ENCODE data around the gene NLRC5. TPM values are rescaled to one million over a fixed set of nuclear protein-coding genes. Genes with fewer than 3 reads are reported as not detected.

NLRC5 gene
- total RNA-seq, 1 donor from 2014 or later = 114 TPM

GRCh38 chr16:57125969-57126368, 136.6 kb downstream of the NLRC5 start:
- DNase-seq (ENCODE audit: extremely low spot score in 2 of 2) = no peak
- no peak overlapping the region for H3K4me3 ChIP-seq
- no peak overlapping the region for H3K27ac ChIP-seq
- H3K27me3 ChIP-seq = no peaks in the 10 kb centered on the region
- intact Hi-C loops (cut with DNase I) = no loop called here
- no peak for TF ChIP-seq POLR2AphosphoS5 (IDR thresholded peaks at IDR 0.05; ENCODE audit: insufficient read depth in 1 of 2, low read depth in 1 of 2)
- no peak for TF ChIP-seq POLR2A (IDR thresholded peaks at IDR 0.05)
- TF ChIP-seq CTCF (IDR thresholded peaks at IDR 0.05) = no peak
- H3K4me1 ChIP-seq = no peaks in the 10 kb centered on the region
- H3K9me3 ChIP-seq = no peaks in the 10 kb centered on the region
- peaks cover 0 to 16% of the 10 kb centered on the region in 2 donors for H3K36me3 ChIP-seq

- no peak for DNase-seq (ENCODE audit: extremely low spot score in 2 of 2)
- no peak for TF ChIP-seq CTCF (IDR thresholded peaks at IDR 0.05)
- TF ChIP-seq POLR2AphosphoS5 (IDR thresholded peaks at IDR 0.05; ENCODE audit: insufficient read depth in 1 of 2, low read depth in 1 of 2) = no peak
- TF ChIP-seq POLR2A (IDR thresholded peaks at IDR 0.05) = no peak
- Histone ChIP-seq H3K27ac (no peak overlapping the region), H3K27me3 (no peaks in the 10 kb centered on the region), H3K36me3 (peaks cover 0 to 13% of the 10 kb centered on the region in 2 donors), H3K4me3 (no peak overlapping the region), H3K4me1 (no peaks in the 10 kb centered on the region), H3K9me3 (no peaks in the 10 kb centered on the region)
- intact Hi-C loops (cut with DNase I) = no loop called here
Measured at GRCh38 chr16:57126411-57126810, 137.1 kb downstream of the NLRC5 start.

DNA sequence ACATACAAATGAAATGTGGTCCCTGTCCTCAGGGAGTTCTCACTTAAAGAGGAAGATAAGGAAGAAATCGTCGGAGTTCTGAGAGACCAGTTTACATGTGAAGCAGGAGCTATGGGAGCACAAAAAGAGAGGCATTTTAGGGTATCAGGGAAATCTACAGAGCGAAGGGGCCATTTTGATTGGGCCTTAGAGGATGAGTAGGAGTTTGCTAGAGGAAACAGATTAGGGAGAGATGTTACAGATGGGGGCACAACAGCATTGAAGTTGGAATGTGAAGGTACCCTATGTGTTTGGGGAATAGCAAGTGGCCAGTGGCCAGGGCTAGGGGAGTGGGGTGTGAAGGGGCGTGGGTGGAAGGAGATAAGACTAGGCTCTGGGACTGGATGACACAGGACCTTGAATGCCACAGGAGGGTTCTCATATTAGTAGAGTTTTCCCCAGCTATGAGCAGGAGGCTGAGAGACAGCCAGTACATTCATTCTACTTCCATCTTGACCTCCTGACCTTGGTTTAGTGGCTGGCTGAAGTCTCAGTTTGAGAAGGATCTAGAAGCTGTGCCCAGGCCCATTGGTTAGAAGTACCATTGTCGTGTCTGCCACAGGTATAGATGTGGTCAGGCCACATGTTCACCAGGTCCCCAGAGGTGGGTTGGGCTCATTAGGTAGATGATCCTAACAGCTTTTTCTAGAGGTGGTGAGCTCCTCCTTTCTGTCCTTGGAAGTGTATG, 137.8 kb downstream of the NLRC5 start:
- Histone ChIP-seq H3K27ac (no peak overlapping the region), H3K9me3 (no peaks in the 10 kb centered on the region), H3K27me3 (no peaks in the 10 kb centered on the region), H3K36me3 (peaks cover 0 to 6% of the 10 kb centered on the region in 2 donors), H3K4me1 (peaks cover 6% of the 10 kb centered on the region), H3K4me3 (no peak overlapping the region)
- DNase-seq (ENCODE audit: extremely low spot score in 2 of 2) = no peak
- intact Hi-C loops (cut with DNase I) = no loop called here
- TF ChIP-seq POLR2A (IDR thresholded peaks at IDR 0.05) (no peak), CTCF (IDR thresholded peaks at IDR 0.05) (no peak), POLR2AphosphoS5 (IDR thresholded peaks at IDR 0.05; ENCODE audit: insufficient read depth in 1 of 2, low read depth in 1 of 2) (no peak)

DNA sequence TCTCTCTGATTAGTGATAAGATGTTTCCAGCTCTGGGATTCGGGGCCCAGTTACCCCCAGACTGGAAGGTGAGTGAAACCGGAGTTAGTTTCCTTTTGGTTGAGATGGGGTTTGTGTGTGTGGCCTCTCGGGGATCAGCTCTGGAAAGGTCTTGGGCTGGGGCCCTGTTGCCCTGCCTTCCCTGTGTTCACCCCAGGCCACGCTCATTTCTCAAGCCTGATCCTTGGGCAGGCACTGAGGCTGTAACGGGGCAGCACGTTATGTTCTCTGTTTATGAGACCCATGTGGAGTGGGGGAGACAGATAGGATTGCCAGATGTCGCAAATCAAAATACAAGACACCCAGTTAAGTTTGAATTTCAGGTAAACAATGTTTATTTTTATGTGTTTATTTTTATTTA, 138.5 kb downstream of the NLRC5 start:
- no peak for TF ChIP-seq CTCF (IDR thresholded peaks at IDR 0.05)
- TF ChIP-seq POLR2A (IDR thresholded peaks at IDR 0.05) = no peak
- TF ChIP-seq POLR2AphosphoS5 (IDR thresholded peaks at IDR 0.05; ENCODE audit: insufficient read depth in 1 of 2, low read depth in 1 of 2) = no peak
- peaks cover 0 to 6% of the 10 kb centered on the region in 2 donors for H3K36me3 ChIP-seq
- H3K4me3 ChIP-seq = no peak overlapping the region
- no peak for DNase-seq (ENCODE audit: extremely low spot score in 2 of 2)
- intact Hi-C loops (cut with DNase I) = no loop called here
- H3K27me3 ChIP-seq = no peaks in the 10 kb centered on the region
- no peaks in the 10 kb centered on the region for H3K9me3 ChIP-seq
- H3K4me1 ChIP-seq = peaks cover 10% of the 10 kb centered on the region
- no peak overlapping the region for H3K27ac ChIP-seq

- intact Hi-C loops (cut with DNase I) = no loop called here
- Histone ChIP-seq H3K4me1 (peaks cover 10% of the 10 kb centered on the region), H3K9me3 (no peaks in the 10 kb centered on the region), H3K36me3 (peaks cover 0 to 6% of the 10 kb centered on the region in 2 donors), H3K4me3 (no peak overlapping the region), H3K27me3 (no peaks in the 10 kb centered on the region), H3K27ac (no peak overlapping the region)
- TF ChIP-seq POLR2AphosphoS5 (IDR thresholded peaks at IDR 0.05; ENCODE audit: insufficient read depth in 1 of 2, low read depth in 1 of 2) (no peak), POLR2A (IDR thresholded peaks at IDR 0.05) (no peak), CTCF (IDR thresholded peaks at IDR 0.05) (no peak)
- DNase-seq (ENCODE audit: extremely low spot score in 2 of 2) = no peak
Measured at GRCh38 chr16:57128771-57129389, 139.5 kb downstream of the NLRC5 start.

Measured in vagina (tissue), 2 donors.